ENCODE results near the gene UBE2F. TPM values are rescaled to one million over a fixed set of nuclear protein-coding genes. Genes with fewer than 3 reads are reported as not detected.

Gene UBE2F
- total and polyA plus RNA-seq, 2 donors (not counting 1 experiment from before 2014, with no cell fraction given) = 53.7 to 113 TPM

DNA sequence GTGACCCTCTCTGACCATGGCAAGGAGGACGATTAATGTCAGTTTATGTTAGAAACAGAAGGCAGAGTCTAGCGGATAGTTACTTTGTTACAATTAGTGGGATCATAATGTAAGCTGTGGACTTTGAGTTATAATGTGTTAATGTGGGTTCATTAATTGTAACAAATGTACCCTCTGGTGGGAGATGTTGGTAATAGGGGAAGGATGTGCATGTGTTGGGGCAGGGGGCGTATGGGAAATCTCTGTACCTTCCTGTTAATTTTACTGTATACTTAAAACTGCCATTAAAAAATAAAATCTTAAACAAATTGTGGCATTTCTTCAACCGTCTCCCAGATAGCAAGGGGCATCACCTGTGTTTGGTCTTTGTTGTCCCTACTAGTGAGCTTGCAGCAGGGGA, 4.8 kb downstream of the UBE2F start:
- no peak for DNase-seq (ENCODE audit: low read depth in 2 of 2)
- Histone ChIP-seq H3K4me3 (replicated peaks in 1 of 4; ENCODE audit: control extremely low read depth in 1 of 4, insufficient read depth in 1 of 4, low read depth in 3 of 4, low read length in 4 of 4) (no peak overlapping the region), H3K9ac (ENCODE audit: insufficient read depth, low read length) (no peak overlapping the region), H3K27me3 (ENCODE audit: control insufficient read depth, insufficient read depth, low read length) (no peaks in the 10 kb centered on the region), H3K79me2 (ENCODE audit: control insufficient read depth, insufficient read depth, low read length) (peaks cover 44% of the 10 kb centered on the region), H3K27ac (ENCODE audit: insufficient read depth, low read length) (no peak overlapping the region), H3K4me1 (ENCODE audit: control insufficient read depth, extremely low read depth, insufficient read depth, low read length) (peaks cover 4% of the 10 kb centered on the region), H3K9me3 (ENCODE audit: control insufficient read depth, insufficient read depth, low read depth, low read length) (no peaks in the 10 kb centered on the region), H3K36me3 (ENCODE audit: control insufficient read depth, insufficient read depth, low read length) (peaks cover 2% of the 10 kb centered on the region), H4K20me1 (ENCODE audit: control insufficient read depth, extremely low read depth, insufficient read depth, low read length) (peaks cover 2% of the 10 kb centered on the region), H2AFZ (ENCODE audit: low read length) (no peak overlapping the region), H3K4me2 (ENCODE audit: extremely low read depth, insufficient read depth, low read length) (no peak overlapping the region)
- TF ChIP-seq CTCF (conservative IDR thresholded peaks at IDR 0.05 in 1 of 2, IDR thresholded peaks at IDR 0.05 in 1 of 2; ENCODE audit: low read depth in 1 of 2, low read length in 2 of 2) = no peak
- no peak for TF ChIP-seq EZH2 (IDR thresholded peaks at IDR 0.05; ENCODE audit: low read length, missing control alignments)

GRCh38 chr2:237972211-237972610, 5.4 kb downstream of the UBE2F start:
- H3K79me2 ChIP-seq (ENCODE audit: control insufficient read depth, insufficient read depth, low read length) = peaks cover 45% of the 10 kb centered on the region
- no peak overlapping the region for H3K9ac ChIP-seq (ENCODE audit: insufficient read depth, low read length)
- no peak for DNase-seq (ENCODE audit: low read depth in 2 of 2)
- no peak overlapping the region for H3K4me3 ChIP-seq (replicated peaks in 1 of 4; ENCODE audit: control extremely low read depth in 1 of 4, insufficient read depth in 1 of 4, low read depth in 3 of 4, low read length in 4 of 4)
- H3K4me2 ChIP-seq (ENCODE audit: extremely low read depth, insufficient read depth, low read length) = no peak overlapping the region
- H2AFZ ChIP-seq (ENCODE audit: low read length) = no peak overlapping the region
- no peaks in the 10 kb centered on the region for H3K27me3 ChIP-seq (ENCODE audit: control insufficient read depth, insufficient read depth, low read length)
- H3K27ac ChIP-seq (ENCODE audit: insufficient read depth, low read length) = no peak overlapping the region
- H3K36me3 ChIP-seq (ENCODE audit: control insufficient read depth, insufficient read depth, low read length) = peaks cover 3% of the 10 kb centered on the region
- H3K9me3 ChIP-seq (ENCODE audit: control insufficient read depth, insufficient read depth, low read depth, low read length) = no peaks in the 10 kb centered on the region
- no peak for TF ChIP-seq CTCF (conservative IDR thresholded peaks at IDR 0.05 in 1 of 2, IDR thresholded peaks at IDR 0.05 in 1 of 2; ENCODE audit: low read depth in 1 of 2, low read length in 2 of 2)
- H4K20me1 ChIP-seq (ENCODE audit: control insufficient read depth, extremely low read depth, insufficient read depth, low read length) = peaks cover 2% of the 10 kb centered on the region
- H3K4me1 ChIP-seq (ENCODE audit: control insufficient read depth, extremely low read depth, insufficient read depth, low read length) = peaks cover 4% of the 10 kb centered on the region

GRCh38 chr2:237972936-237973335, 6.1 kb downstream of the UBE2F start:
- Histone ChIP-seq H4K20me1 (ENCODE audit: control insufficient read depth, extremely low read depth, insufficient read depth, low read length) (peaks cover 2% of the 10 kb centered on the region), H3K27me3 (ENCODE audit: control insufficient read depth, insufficient read depth, low read length) (no peaks in the 10 kb centered on the region), H3K9me3 (ENCODE audit: control insufficient read depth, insufficient read depth, low read depth, low read length) (no peaks in the 10 kb centered on the region), H3K4me3 (replicated peaks in 1 of 4; ENCODE audit: control extremely low read depth in 1 of 4, insufficient read depth in 1 of 4, low read depth in 3 of 4, low read length in 4 of 4) (no peak overlapping the region), H3K4me1 (ENCODE audit: control insufficient read depth, extremely low read depth, insufficient read depth, low read length) (peaks cover 6% of the 10 kb centered on the region), H3K9ac (ENCODE audit: insufficient read depth, low read length) (no peak overlapping the region), H3K27ac (ENCODE audit: insufficient read depth, low read length) (no peak overlapping the region), H3K36me3 (ENCODE audit: control insufficient read depth, insufficient read depth, low read length) (peaks cover 5% of the 10 kb centered on the region), H3K4me2 (ENCODE audit: extremely low read depth, insufficient read depth, low read length) (no peak overlapping the region), H3K79me2 (ENCODE audit: control insufficient read depth, insufficient read depth, low read length) (peaks cover 43% of the 10 kb centered on the region), H2AFZ (ENCODE audit: low read length) (no peak overlapping the region)
- DNase-seq (ENCODE audit: low read depth in 2 of 2) = no peak
- TF ChIP-seq CTCF (conservative IDR thresholded peaks at IDR 0.05 in 1 of 2, IDR thresholded peaks at IDR 0.05 in 1 of 2; ENCODE audit: low read depth in 1 of 2, low read length in 2 of 2) = no peak
- TF ChIP-seq EZH2 (IDR thresholded peaks at IDR 0.05; ENCODE audit: low read length, missing control alignments) = no peak

All from fibroblast of lung (primary cell).